HUES48 (cell line): Measurements from ENCODE around the gene TMEM184B.
"Not testable (repeated sequence)": the region's sequence is repeated elsewhere in the genome, so short reads cannot be mapped to it uniquely, and the experiment has no call there.

Experiments used
- H3K27ac ChIP-seq: one replicate; pipeline ENCODE4 v1.7.0; 2013; ENCODE audit warnings: low read depth, low read length, inconsistent platforms
- H3K27me3 ChIP-seq: 2 replicates; pipeline ENCODE4 v1.6.1; 2013; ENCODE audit warnings: mild to moderate bottlenecking, low read length; ENCODE audit not compliant: control insufficient read depth, insufficient read depth
- H3K36me3 ChIP-seq: 2 replicates; pipeline ENCODE4 v1.6.1; 2013; ENCODE audit warnings: low read length; ENCODE audit not compliant: control insufficient read depth, insufficient read depth
- H3K4me1 ChIP-seq: 2 replicates; pipeline ENCODE4 v1.6.1; 2013; ENCODE audit warnings: mild to moderate bottlenecking, low read length; ENCODE audit not compliant: control insufficient read depth, insufficient read depth
- H3K4me3 ChIP-seq: 2 replicates; pipeline ENCODE4 v1.5.1; 2013; ENCODE audit warnings: mild to moderate bottlenecking, low read depth, low read length
- H3K9ac ChIP-seq: 2 replicates; pipeline ENCODE4 v1.6.1; 2013; ENCODE audit warnings: mild to moderate bottlenecking, low read depth, low read length, moderate library complexity
- H3K9me3 ChIP-seq: 2 replicates; pipeline ENCODE4 v1.6.1; 2013; ENCODE audit warnings: low read length; ENCODE audit not compliant: control insufficient read depth, insufficient read depth

Gene TMEM184B

GRCh38 chr22:38246046-38246658, 26.7 kb downstream of the TMEM184B start:
- Histone ChIP-seq H3K4me3 (no peak overlapping the region), H3K27me3 (no peaks in the 10 kb centered on the region), H3K9ac (no peak overlapping the region), H3K36me3 (peaks cover 40% of the 10 kb centered on the region), H3K27ac (no peak overlapping the region), H3K4me1 (peaks cover 3% of the 10 kb centered on the region; the same call in 1 of the 2 replicates), H3K9me3 (no peaks in the 10 kb centered on the region)

DNA sequence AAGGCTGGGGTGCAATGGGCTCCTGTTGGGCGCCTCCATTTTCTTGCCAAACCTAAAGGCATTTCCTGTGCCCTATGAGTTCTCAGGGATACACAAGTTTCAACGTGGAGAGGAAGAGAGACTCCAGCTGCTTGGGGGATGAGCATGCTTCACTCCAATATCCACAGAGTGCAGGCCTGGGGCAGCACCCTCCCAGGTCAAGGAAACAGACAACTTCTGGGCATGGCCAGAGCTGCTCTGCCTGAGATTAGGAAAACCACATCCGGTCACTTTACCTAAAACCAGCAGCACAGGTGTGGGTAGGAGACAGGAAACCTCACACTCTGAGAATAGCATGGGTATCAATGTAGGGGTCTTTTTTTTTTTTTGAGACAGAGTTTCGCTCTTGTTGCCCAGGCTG, 28.7 kb downstream of the TMEM184B start:
- peaks cover 13% of the 10 kb centered on the region for H3K4me1 ChIP-seq
- peaks cover 40% of the 10 kb centered on the region for H3K36me3 ChIP-seq
- H3K9me3 ChIP-seq, result no peaks in the 10 kb centered on the region
- no peak overlapping the region for H3K9ac ChIP-seq
- H3K4me3 ChIP-seq, result no peak overlapping the region
- H3K27ac ChIP-seq, result no peak overlapping the region
- no peaks in the 10 kb centered on the region for H3K27me3 ChIP-seq

GRCh38 chr22:38243007-38243765, 29.6 kb downstream of the TMEM184B start:
- no peak overlapping the region for H3K4me3 ChIP-seq
- no peak overlapping the region for H3K27ac ChIP-seq
- no peak overlapping the region for H3K9ac ChIP-seq
- no peaks in the 10 kb centered on the region for H3K9me3 ChIP-seq
- peaks cover 13% of the 10 kb centered on the region for H3K4me1 ChIP-seq
- H3K36me3 ChIP-seq, result peaks cover 45% of the 10 kb centered on the region
- H3K27me3 ChIP-seq, result no peaks in the 10 kb centered on the region

DNA sequence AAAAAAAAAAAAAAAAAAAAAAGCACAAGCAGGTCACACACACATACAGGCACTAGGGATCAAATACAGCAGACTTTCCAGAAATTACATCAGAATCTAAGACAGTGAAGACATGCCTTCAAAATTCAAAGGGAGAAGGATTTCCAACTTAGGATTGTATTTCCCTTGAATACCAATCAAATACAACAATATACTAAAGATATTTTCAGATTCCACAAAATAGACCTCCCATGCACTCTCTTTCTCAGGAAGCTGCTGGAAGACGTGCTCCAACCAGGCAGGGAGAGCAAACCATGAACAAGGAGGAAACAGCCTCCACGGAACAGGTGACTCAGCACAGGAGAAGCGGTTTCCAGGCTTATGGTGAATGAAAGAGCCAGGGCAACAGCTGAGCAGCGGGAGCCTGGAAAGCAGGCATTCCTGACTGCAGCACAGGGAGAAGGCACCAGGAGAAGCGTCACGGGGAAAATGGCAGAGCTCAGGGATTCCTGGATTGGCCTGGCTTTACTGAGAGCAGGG, 32.0 kb downstream of the TMEM184B start:
- Histone ChIP-seq H3K9me3 (no peaks in the 10 kb centered on the region), H3K4me1 (peaks cover 13% of the 10 kb centered on the region), H3K27ac (peak overlapping the region; percentile 93), H3K36me3 (peaks cover 42% of the 10 kb centered on the region), H3K9ac (0 out of 2 replicates have a peak overlapping the region, but pooled peaks have one; percentile 8), H3K4me3 (no peak overlapping the region), H3K27me3 (no peaks in the 10 kb centered on the region)

GRCh38 chr22:38239101-38239761, 33.6 kb downstream of the TMEM184B start:
- no peak overlapping the region for H3K9ac ChIP-seq
- peaks cover 13% of the 10 kb centered on the region for H3K4me1 ChIP-seq
- H3K27ac ChIP-seq, result peak overlapping the region; percentile 20
- no peaks in the 10 kb centered on the region for H3K9me3 ChIP-seq
- H3K36me3 ChIP-seq, result peaks cover 43% of the 10 kb centered on the region
- no peak overlapping the region for H3K4me3 ChIP-seq
- H3K27me3 ChIP-seq, result no peaks in the 10 kb centered on the region

GRCh38 chr22:38238519-38239071, 34.2 kb downstream of the TMEM184B start:
- Histone ChIP-seq H3K27me3 (no peaks in the 10 kb centered on the region), H3K4me3 (no peak overlapping the region), H3K9me3 (no peaks in the 10 kb centered on the region), H3K36me3 (peaks cover 41% of the 10 kb centered on the region), H3K9ac (no peak overlapping the region), H3K4me1 (peaks cover 13% of the 10 kb centered on the region), H3K27ac (no peak overlapping the region)

GRCh38 chr22:38236786-38237185, 36.0 kb downstream of the TMEM184B start:
- no peak overlapping the region for H3K27ac ChIP-seq
- H3K9ac ChIP-seq, result no peak overlapping the region
- H3K36me3 ChIP-seq, result peaks cover 54% of the 10 kb centered on the region

GRCh38 chr22:38235240-38235850, 37.5 kb downstream of the TMEM184B start:
- Histone ChIP-seq H3K9ac (no peak overlapping the region), H3K36me3 (peaks cover 68% of the 10 kb centered on the region), H3K4me3 (no peak overlapping the region), H3K4me1 (peaks cover 3% of the 10 kb centered on the region), H3K27me3 (no peaks in the 10 kb centered on the region), H3K27ac (no peak overlapping the region), H3K9me3 (no peaks in the 10 kb centered on the region)

More at GRCh38 chr22:38236786-38237185, 36.0 kb downstream of the TMEM184B start:
- H3K9me3 ChIP-seq, result no peaks in the 10 kb centered on the region
- no peak overlapping the region for H3K4me3 ChIP-seq
- H3K27me3 ChIP-seq, result no peaks in the 10 kb centered on the region
- peaks cover 13% of the 10 kb centered on the region for H3K4me1 ChIP-seq

DNA sequence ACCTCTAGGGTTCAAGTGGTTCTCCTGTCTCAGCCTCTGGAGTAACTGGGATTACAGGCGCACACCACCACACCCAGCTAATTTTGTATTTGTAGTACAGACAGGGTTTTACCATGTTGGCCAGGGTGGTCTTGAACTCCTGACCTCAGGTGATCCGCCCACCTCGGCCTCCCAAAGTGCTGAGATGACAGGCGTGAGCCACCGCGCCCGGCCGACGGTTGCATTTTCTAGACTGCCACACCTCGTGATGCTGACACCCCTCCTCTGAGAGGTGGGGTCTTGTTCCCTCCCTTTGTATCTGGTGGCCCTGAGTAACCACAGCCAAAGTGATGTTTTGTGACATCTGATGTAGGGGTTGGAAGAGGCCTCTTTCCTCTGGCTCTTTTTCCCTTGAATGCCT, 39.0 kb downstream of the TMEM184B start:
- H3K4me1 ChIP-seq, H3K9ac ChIP-seq, H3K9me3 ChIP-seq, H3K27ac ChIP-seq, H3K4me3 ChIP-seq, H3K27me3 ChIP-seq: not testable (repeated sequence)
- peaks cover 79% of the 10 kb centered on the region for H3K36me3 ChIP-seq

DNA sequence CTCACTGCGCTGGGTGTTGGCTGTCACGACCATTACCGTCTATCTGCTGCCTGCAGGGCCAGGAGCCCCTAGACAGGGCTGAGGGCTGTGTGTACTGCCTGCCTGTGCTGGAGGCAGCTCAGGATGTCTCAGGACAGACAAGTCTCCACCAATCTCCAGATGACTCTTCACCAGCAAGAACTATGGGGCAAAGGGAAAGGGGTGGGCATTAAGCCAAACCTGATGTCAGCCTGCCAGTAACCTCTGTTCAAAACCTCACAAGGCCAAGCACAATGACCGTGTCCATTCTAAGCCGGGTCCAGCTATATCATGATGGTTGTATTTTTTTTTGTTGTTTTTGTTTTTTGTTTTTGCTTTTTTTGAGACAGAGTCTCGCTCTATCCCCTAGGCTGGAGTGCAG, 39.4 kb downstream of the TMEM184B start:
- H3K36me3 ChIP-seq, result peaks cover 80% of the 10 kb centered on the region
- no peaks in the 10 kb centered on the region for H3K4me1 ChIP-seq
- H3K27me3 ChIP-seq, result no peaks in the 10 kb centered on the region
- H3K4me3 ChIP-seq, result no peak overlapping the region
- H3K9ac ChIP-seq, result no peak overlapping the region
- H3K9me3 ChIP-seq, result no peaks in the 10 kb centered on the region
- no peak overlapping the region for H3K27ac ChIP-seq
